Central memory CD8-positive, alpha-beta T cell (primary cell): ENCODE measurements around the gene KRTAP22-1.

Experiments
- ATAC-seq: fragments of 150-1000 bp; cut with Tn5 transposase; replicated peaks from 2 replicates; pipeline ENCODE4 v1.10.0; 2022; ENCODE audit warnings: mild to moderate bottlenecking, moderate FRiP score, moderate number of reproducible peaks; ENCODE audit not compliant: poor library complexity, severe bottlenecking; ENCODE audit errors: extremely low read depth
- DNase-seq, 2 donors: peaks; one replicate each; pipeline ENCODE4 v3.0.0; 2021; ENCODE audit warnings: low spot score in 2 of 2
- H3K27ac Mint-ChIP-seq: one replicate; pipeline ENCODE4 v1.8.0; 2022; ENCODE audit warnings: low read depth, mild to moderate bottlenecking, moderate library complexity, mixed read lengths
- H3K27me3 Mint-ChIP-seq: one replicate; pipeline ENCODE4 v1.8.0; 2022; ENCODE audit warnings: mixed read lengths
- H3K36me3 Mint-ChIP-seq: one replicate; pipeline ENCODE4 v1.8.0; 2022; ENCODE audit warnings: mild to moderate bottlenecking, moderate library complexity, mixed read lengths; ENCODE audit not compliant: insufficient read depth
- H3K4me1 Mint-ChIP-seq: one replicate; pipeline ENCODE4 v1.8.0; 2022; ENCODE audit warnings: mixed read lengths
- H3K4me3 Mint-ChIP-seq: one replicate; pipeline ENCODE4 v1.8.0; 2022; ENCODE audit warnings: mild to moderate bottlenecking, moderate library complexity, mixed read lengths
- H3K9me3 Mint-ChIP-seq: one replicate; pipeline ENCODE4 v1.8.0; 2022; ENCODE audit warnings: mixed read lengths

Gene KRTAP22-1

GRCh38 chr21:30600787-30601186 is at the start of gene KRTAP22-1:
TSS of gene KRTAP22-1 (plus strand) at chr21:30601087.
- peaks cover 13% of the 10 kb centered on the region for H3K9me3 Mint-ChIP-seq
- H3K36me3 Mint-ChIP-seq: no peaks in the 10 kb centered on the region
- H3K4me1 Mint-ChIP-seq: no peaks in the 10 kb centered on the region
- H3K4me3 Mint-ChIP-seq: no peak within 1 kb of the TSS
- H3K27ac Mint-ChIP-seq: no peak within 1 kb of the TSS
- no peaks in the 10 kb centered on the region for H3K27me3 Mint-ChIP-seq
- ATAC-seq (no peak), DNase-seq (no peak)

GRCh38 chr21:30552782-30553181 is 48.1 kb upstream of the KRTAP22-1 start:
- DNase-seq (no peak), ATAC-seq (no peak)
- Mint-ChIP-seq H3K36me3 (no peaks in the 10 kb centered on the region), H3K27me3 (no peaks in the 10 kb centered on the region), H3K4me1 (no peaks in the 10 kb centered on the region), H3K4me3 (no peak overlapping the region), H3K27ac (no peak overlapping the region), H3K9me3 (peaks cover 29% of the 10 kb centered on the region)

- no peaks in the 10 kb centered on the region for H3K36me3 Mint-ChIP-seq
- ATAC-seq: no peak
- H3K4me1 Mint-ChIP-seq: no peaks in the 10 kb centered on the region
- H3K4me3 Mint-ChIP-seq: no peak overlapping the region
- H3K27ac Mint-ChIP-seq: no peak overlapping the region
- DNase-seq: no peak
- peaks cover 24% of the 10 kb centered on the region for H3K9me3 Mint-ChIP-seq
- no peaks in the 10 kb centered on the region for H3K27me3 Mint-ChIP-seq
Measured at GRCh38 chr21:30555095-30555494, 45.8 kb upstream of the KRTAP22-1 start.

GRCh38 chr21:30561264-30561895 is 39.5 kb upstream of the KRTAP22-1 start, which contains the start of gene KRTAP19-7:
TSS of gene KRTAP19-7 (minus strand) at chr21:30561314. CDS start at chr21:30561289, 25 bp downstream.
- no peak for ATAC-seq
- H3K36me3 Mint-ChIP-seq: no peaks in the 10 kb centered on the region
- no peaks in the 10 kb centered on the region for H3K4me1 Mint-ChIP-seq
- H3K4me3 Mint-ChIP-seq: no peak within 1 kb of the TSS
- no peaks in the 10 kb centered on the region for H3K27me3 Mint-ChIP-seq
- H3K9me3 Mint-ChIP-seq: peaks cover 10% of the 10 kb centered on the region
- DNase-seq: no peak
- no peak within 1 kb of the TSS for H3K27ac Mint-ChIP-seq

- no peak for ATAC-seq
Measured at GRCh38 chr21:30561957-30562356, 38.9 kb upstream of the KRTAP22-1 start.

GRCh38 chr21:30563072-30563471 is 37.8 kb upstream of the KRTAP22-1 start:
- DNase-seq: no peak
- Mint-ChIP-seq H3K4me3 (no peak overlapping the region), H3K9me3 (peaks cover 5% of the 10 kb centered on the region), H3K27ac (no peak overlapping the region), H3K27me3 (no peaks in the 10 kb centered on the region), H3K4me1 (no peaks in the 10 kb centered on the region), H3K36me3 (no peaks in the 10 kb centered on the region)
- ATAC-seq: no peak

More at GRCh38 chr21:30561957-30562356, 38.9 kb upstream of the KRTAP22-1 start:
- H3K9me3 Mint-ChIP-seq: peaks cover 5% of the 10 kb centered on the region
- DNase-seq: no peak
- no peaks in the 10 kb centered on the region for H3K27me3 Mint-ChIP-seq
- H3K36me3 Mint-ChIP-seq: no peaks in the 10 kb centered on the region
- H3K4me3 Mint-ChIP-seq: no peak overlapping the region
- no peak overlapping the region for H3K27ac Mint-ChIP-seq
- no peaks in the 10 kb centered on the region for H3K4me1 Mint-ChIP-seq

- no peaks in the 10 kb centered on the region for H3K27me3 Mint-ChIP-seq
- ATAC-seq (no peak), DNase-seq (no peak)
- no peaks in the 10 kb centered on the region for H3K4me1 Mint-ChIP-seq
- H3K27ac Mint-ChIP-seq: no peak overlapping the region
- H3K9me3 Mint-ChIP-seq: peaks cover 5% of the 10 kb centered on the region
- no peak overlapping the region for H3K4me3 Mint-ChIP-seq
- no peaks in the 10 kb centered on the region for H3K36me3 Mint-ChIP-seq
Measured at GRCh38 chr21:30563630-30564029, 37.3 kb upstream of the KRTAP22-1 start.

GRCh38 chr21:30567617-30568016 is 33.3 kb upstream of the KRTAP22-1 start:
- no peaks in the 10 kb centered on the region for H3K36me3 Mint-ChIP-seq
- no peak for DNase-seq
- no peaks in the 10 kb centered on the region for H3K4me1 Mint-ChIP-seq
- H3K4me3 Mint-ChIP-seq: no peak overlapping the region
- H3K27me3 Mint-ChIP-seq: no peaks in the 10 kb centered on the region
- no peak overlapping the region for H3K27ac Mint-ChIP-seq
- ATAC-seq: no peak
- H3K9me3 Mint-ChIP-seq: peaks cover 11% of the 10 kb centered on the region

GRCh38 chr21:30577766-30578165 is 23.1 kb upstream of the KRTAP22-1 start:
- DNase-seq (no peak), ATAC-seq (no peak)
- Mint-ChIP-seq H3K27me3 (no peaks in the 10 kb centered on the region), H3K9me3 (peaks cover 4% of the 10 kb centered on the region), H3K4me3 (no peak overlapping the region), H3K36me3 (no peaks in the 10 kb centered on the region), H3K27ac (no peak overlapping the region), H3K4me1 (no peaks in the 10 kb centered on the region)

GRCh38 chr21:30579346-30579745 is 21.5 kb upstream of the KRTAP22-1 start:
- H3K36me3 Mint-ChIP-seq: no peaks in the 10 kb centered on the region
- DNase-seq: no peak
- H3K27ac Mint-ChIP-seq: no peak overlapping the region
- no peaks in the 10 kb centered on the region for H3K4me1 Mint-ChIP-seq
- peaks cover 6% of the 10 kb centered on the region for H3K9me3 Mint-ChIP-seq
- H3K4me3 Mint-ChIP-seq: no peak overlapping the region
- ATAC-seq: no peak
- H3K27me3 Mint-ChIP-seq: no peaks in the 10 kb centered on the region

- H3K4me3 Mint-ChIP-seq: no peak overlapping the region
- H3K27ac Mint-ChIP-seq: no peak overlapping the region
- H3K4me1 Mint-ChIP-seq: no peaks in the 10 kb centered on the region
- no peaks in the 10 kb centered on the region for H3K36me3 Mint-ChIP-seq
- DNase-seq (no peak), ATAC-seq (no peak)
- peaks cover 14% of the 10 kb centered on the region for H3K9me3 Mint-ChIP-seq
- H3K27me3 Mint-ChIP-seq: no peaks in the 10 kb centered on the region
Measured at GRCh38 chr21:30580132-30580531, 20.8 kb upstream of the KRTAP22-1 start.

- DNase-seq: no peak
Measured at GRCh38 chr21:30582870-30583269, 18.0 kb upstream of the KRTAP22-1 start.

GRCh38 chr21:30590297-30590696 is 10.6 kb upstream of the KRTAP22-1 start, which contains the start of gene KRTAP22-2:
TSS of gene KRTAP22-2 (minus strand) at chr21:30590397.
- Mint-ChIP-seq H3K27ac (no peak within 1 kb of the TSS), H3K4me1 (no peaks in the 10 kb centered on the region), H3K36me3 (no peaks in the 10 kb centered on the region), H3K4me3 (no peak within 1 kb of the TSS), H3K9me3 (peaks cover 10% of the 10 kb centered on the region), H3K27me3 (no peaks in the 10 kb centered on the region)
- DNase-seq (no peak), ATAC-seq (no peak)

More at GRCh38 chr21:30582870-30583269, 18.0 kb upstream of the KRTAP22-1 start:
- Mint-ChIP-seq H3K27me3 (no peaks in the 10 kb centered on the region), H3K27ac (no peak overlapping the region), H3K4me3 (no peak overlapping the region), H3K4me1 (no peaks in the 10 kb centered on the region), H3K36me3 (no peaks in the 10 kb centered on the region), H3K9me3 (peaks cover 17% of the 10 kb centered on the region)
- no peak for ATAC-seq
